Skin epidermis (tissue), 12 donors: ENCODE results near the gene SMIM31.
A peak's percentile ranks its signal among the peaks of the same experiment; 100 is the strongest.

ENCODE experiments used
- H3K27ac ChIP-seq, 21 experiments: fragments of 200-600 bp; sonication (generic) in 11 of 21; one replicate each; pipeline ENCODE4 v1.5.0; 2020; ENCODE audit warnings: mild to moderate bottlenecking in 3 of 21, inconsistent platforms in 2 of 21, moderate library complexity in 2 of 21
- H3K4me3 ChIP-seq, 7 experiments: fragments of 200-600 bp; sonication (generic) in 2 of 7; one replicate each; pipeline ENCODE4 v1.5.0; 2020; ENCODE audit warnings: inconsistent platforms in 2 of 7, mild to moderate bottlenecking in 2 of 7, moderate library complexity in 1 of 7

Gene SMIM31

DNA sequence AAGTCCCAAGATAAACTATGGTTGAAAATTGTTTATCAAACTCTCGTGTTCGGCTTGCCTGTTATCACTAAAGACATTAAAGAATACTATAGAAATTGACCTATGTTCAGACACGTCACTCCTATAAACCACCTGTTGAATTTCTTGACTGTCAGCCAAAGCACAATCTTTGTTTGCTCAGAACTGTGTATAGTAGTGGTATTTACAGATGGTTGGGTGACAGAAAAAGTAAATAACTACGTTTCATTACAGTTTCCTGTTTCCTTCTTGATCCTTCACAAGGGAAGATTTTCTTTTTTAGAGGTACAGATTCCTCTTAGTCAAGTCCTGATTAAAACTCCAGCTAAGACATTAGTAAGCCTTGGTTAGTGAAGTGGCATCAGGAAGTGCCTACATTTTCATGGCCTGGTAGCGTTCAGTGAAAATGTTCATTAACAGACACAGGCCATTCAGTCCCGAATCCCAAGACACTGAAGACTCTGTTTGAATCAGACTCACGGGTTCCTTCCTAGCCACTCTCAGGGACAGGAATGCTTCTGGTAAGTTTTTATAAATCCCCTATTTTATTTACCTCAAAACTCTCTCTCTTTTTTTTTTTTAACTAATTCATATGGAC, at the start of gene SMIM31:
TSS of gene SMIM31 (plus strand) at position 259 of the 616 bp plus-strand sequence. CDS start 16,313 bp downstream, outside the sequence.
- H3K4me3 ChIP-seq = no peak within 1 kb of the TSS
- no peak within 1 kb of the TSS for H3K27ac ChIP-seq

DNA sequence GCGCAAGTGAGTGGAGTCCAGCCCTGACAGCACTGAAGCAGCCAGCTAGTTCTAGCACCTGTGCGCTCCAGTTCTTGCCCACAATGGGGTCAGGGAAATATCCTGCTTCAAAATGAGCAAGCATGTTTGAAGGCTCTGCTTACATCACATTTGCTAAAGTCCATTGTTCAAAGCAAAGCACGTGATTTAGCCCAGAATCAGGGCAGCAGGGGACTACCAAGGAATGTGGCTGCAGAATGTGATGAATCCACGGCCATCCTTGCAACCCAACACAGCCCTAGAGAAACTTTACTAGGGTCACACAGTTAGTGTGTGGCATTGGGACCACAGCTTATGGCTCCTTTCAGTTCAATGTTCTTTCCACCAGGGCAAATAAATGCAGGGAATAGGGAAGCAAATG, 47.3 kb upstream of the SMIM31 start:
- Histone ChIP-seq H3K27ac (no peak overlapping the region), H3K4me3 (no peak overlapping the region)

DNA sequence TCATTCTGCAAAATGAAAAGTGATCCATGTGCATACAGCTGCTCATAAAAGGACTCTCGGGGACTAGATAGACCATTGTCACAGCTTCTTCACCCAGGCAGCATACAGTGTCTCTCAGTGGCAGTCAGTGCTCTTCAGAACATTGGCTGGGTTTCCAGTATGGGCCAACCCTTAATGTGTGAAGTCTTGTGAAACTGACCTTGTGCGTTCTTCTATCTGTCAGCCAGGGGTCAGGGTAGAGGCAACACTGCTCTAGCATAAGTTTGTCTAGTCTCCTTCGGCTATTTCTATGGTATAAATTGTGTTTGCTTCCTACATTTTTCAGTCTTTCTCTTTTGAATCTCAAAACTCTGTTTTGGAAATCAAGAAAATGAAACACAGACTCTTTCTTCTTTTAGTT, 37.0 kb upstream of the SMIM31 start:
- no peak overlapping the region for H3K27ac ChIP-seq

DNA sequence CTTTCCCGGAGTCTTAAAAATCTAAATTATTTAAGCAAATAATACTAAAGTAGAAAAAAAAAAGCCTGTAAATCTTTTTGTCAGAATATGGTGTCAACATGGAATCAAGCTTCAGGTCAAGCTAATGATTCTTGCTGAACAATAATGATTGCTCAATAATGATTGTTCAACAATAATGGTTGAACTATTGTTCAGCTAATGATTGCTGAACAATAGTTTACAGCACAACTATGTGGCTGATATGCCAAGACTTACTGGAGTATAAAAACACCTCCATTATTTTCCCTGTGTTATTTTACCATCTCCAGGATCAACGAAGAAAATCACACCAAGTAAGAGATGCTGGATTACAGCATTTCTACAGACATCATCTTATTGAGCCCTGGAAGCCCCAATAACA, 35.1 kb upstream of the SMIM31 start:
- no peak overlapping the region for H3K4me3 ChIP-seq
- H3K27ac ChIP-seq = no peak overlapping the region

More for the DNA sequence above, 37.0 kb upstream of the SMIM31 start:
- H3K4me3 ChIP-seq = no peak overlapping the region

DNA sequence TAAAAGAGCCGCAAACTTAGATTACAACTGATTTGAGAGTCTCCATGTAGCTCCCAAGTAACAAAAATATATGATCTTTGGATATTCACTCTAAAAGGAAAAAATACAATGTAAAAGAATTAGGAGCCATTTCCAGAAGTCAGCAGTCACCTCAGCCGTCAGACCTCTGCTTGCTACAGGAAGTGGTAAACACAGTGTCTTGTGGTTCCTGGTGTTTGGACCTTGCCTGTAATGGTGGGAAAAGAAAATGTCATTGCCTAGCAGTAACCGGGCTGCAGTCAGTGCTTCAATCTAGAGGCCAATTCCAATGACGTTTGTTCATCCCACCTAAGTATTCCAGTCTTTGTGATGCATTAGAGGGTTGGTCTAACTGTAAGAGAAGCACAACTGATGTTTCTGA, 28.9 kb upstream of the SMIM31 start:
- H3K4me3 ChIP-seq = no peak overlapping the region
- no peak overlapping the region for H3K27ac ChIP-seq

DNA sequence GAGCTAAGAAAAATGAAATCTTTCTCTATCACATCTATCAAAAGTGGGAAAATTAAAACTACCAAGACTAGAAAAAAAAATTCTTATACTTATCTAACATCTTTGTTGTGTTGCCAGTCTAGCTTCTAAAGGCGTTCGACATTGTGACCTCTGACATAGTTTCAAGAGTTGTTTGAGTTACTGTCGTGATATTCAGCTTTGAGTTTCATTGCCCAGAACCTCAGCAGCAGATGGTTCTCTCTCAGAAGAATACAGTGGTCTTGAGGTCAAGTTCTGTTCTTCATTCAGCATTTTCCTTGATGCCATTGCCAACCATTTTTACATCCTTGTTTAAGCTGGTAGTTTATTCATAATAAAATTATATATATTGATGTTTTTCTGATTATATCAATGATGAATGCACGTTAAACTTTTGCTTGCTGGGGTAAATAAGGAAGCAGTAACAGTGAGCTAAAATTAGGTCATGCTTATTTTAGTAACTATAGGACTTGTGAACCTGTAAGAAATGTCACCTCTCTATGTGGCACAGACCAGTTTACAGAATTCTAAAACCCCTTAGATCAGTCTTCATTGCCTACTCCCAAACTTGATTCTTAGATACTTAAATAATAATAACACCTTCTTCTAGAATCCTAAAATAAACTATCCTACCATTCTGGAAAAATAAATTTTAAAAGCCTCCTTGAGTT, 23.1 kb upstream of the SMIM31 start:
- no peak overlapping the region for H3K4me3 ChIP-seq
- H3K27ac ChIP-seq = no peak overlapping the region

DNA sequence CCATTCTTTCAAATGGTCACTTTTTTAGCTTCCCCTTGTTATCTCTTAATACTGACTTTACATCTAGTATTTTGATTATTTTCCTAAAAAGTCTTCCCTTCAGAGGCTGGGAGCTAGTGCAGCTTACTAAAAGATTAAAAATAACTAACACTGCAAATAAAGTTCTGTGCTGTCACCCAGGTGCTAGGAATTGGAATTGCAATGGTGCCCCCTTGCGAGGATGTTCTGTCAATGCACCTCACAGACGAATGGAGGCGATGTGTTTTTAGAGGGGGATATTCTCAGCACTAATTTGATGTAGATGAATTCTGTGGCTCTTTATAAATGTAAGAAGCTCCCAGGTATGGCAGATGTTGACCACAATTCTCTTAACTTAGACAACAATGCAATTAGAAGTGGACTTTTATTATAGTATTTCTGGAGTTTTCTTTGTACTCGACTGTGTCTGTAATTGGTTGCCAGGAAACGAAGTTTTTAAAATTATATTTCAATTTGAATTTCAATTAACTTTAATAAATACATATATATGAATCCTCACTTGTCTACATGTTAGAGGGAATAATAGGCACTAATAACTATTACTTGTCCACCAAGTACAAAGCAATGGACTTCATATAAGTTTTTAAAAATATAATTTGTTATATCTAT, 22.0 kb upstream of the SMIM31 start:
- no peak overlapping the region for H3K27ac ChIP-seq
- no peak overlapping the region for H3K4me3 ChIP-seq

DNA sequence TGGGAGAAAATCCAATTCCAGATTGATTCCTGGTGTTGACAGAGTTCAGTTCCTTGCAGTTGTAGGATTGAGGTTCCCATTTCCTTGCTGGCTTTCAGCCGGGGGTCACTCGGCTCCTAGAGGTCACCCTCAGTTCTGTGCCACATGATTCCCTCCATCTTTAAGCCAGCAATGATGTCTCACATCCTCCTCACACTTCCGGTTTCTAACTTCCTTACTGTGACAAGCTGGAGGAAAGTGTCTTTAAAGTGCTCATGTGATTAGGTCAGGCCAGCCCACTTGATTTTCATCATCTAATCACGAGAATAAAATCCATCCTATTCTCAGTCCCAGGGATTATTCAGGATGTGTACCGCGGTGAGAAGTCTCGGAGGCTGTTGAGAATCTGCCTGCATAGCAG, 19.4 kb upstream of the SMIM31 start:
- Histone ChIP-seq H3K27ac (no peak overlapping the region), H3K4me3 (no peak overlapping the region)

DNA sequence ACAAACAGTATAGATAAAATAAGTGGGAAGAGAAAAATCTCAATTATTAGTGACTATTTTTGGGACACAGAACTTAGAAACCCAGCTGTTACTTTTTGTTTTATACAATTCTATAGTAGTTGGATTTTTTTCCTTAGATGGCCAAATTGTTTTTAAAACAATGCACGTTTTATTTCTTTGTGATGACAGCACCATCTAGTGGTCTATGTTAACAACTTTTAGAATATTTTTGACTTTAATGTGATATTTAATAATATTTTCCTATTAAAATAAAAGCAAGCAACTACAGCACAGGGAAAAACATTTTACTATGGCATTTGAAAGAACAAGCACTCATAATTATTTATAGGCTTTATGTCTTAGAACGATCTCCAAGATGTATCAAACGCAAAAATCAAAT, 5.6 kb upstream of the SMIM31 start:
- Histone ChIP-seq H3K4me3 (no peak overlapping the region), H3K27ac (no peak overlapping the region)

DNA sequence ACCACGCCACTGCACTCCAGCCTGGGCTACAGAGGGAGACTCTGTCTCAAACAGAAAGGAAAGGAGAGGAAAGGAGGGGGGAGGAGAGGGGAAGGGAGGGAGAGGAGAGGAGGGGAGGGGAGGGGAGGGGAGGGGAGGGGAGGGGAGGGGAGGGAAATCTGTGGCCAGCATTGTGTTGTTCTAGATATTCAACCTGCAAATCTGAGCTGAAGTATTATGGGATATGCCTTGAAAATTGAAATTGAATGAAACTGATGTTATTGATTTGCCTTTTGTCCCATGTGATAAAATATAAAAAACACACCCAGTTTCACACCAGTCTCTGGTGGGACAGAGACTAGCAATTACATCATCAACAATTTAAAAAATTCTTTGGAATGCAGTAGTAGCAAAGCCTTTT, 1.5 kb downstream of the SMIM31 start:
- H3K27ac ChIP-seq = no peak overlapping the region
- H3K4me3 ChIP-seq = no peak overlapping the region

DNA sequence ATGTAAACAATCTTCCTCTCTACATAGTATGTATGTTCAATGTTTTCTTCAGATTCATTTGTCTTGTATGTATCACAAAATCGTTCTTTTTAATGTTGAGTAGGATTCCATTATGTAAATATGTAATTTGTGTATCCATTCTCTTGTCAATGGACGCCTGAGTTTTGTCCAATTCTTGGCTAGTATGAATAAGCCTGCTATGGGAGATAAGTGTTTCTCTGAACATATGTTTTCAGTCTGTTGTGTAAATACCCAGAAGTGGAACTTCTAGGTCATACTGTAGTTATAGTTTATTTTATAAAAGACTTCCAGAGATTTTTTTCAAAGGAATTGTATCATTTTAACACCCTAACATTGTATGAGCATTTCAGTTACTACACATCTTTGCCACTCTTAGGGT, 2.8 kb downstream of the SMIM31 start:
- H3K27ac ChIP-seq = no peak overlapping the region
- H3K4me3 ChIP-seq = no peak overlapping the region

DNA sequence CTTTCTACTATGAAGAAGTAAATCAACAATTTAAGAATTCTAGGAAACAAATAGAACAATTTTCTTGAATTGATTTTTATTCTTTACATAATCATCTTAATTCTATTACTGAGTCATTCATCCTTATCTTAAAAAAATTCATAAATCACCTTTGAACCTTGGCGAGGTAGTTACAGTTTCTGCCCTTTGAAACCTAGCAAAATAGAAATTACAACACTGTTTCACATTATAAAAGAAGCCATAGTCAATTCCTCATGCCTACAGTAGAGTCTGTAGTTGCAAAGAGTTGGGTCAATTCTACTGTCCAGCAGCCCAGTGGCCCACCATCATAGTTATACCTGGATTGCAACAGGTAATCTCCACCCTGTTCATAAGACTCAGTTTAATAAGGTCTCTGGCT, 7.3 kb downstream of the SMIM31 start:
- Histone ChIP-seq H3K4me3 (no peak overlapping the region), H3K27ac (no peak overlapping the region)

DNA sequence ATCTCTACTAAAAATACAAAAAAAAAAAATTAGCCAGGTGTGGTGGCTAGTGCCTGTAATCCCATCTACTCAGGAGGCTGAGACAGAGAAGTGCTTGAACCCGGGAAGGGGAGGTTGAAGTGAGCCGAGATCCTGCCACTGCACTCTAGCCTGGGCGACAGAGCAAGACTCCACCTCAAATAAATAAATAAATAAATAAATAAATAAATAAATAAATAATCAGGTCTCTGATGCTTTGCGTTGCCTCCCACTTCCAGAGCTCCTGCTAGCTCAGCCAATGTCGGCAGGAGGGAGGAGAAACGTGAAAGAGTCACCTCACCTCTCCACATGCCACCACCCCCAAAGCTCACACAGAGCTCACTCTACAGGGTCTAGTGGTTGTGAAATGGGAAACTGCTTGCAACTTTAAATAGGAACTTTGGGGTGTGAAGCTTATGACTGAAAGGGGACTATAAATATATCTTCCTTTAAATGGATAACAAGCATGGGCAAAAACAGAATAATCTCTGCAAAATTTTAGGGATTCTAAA, 7.9 kb downstream of the SMIM31 start:
- H3K27ac ChIP-seq = no peak overlapping the region
- no peak overlapping the region for H3K4me3 ChIP-seq

DNA sequence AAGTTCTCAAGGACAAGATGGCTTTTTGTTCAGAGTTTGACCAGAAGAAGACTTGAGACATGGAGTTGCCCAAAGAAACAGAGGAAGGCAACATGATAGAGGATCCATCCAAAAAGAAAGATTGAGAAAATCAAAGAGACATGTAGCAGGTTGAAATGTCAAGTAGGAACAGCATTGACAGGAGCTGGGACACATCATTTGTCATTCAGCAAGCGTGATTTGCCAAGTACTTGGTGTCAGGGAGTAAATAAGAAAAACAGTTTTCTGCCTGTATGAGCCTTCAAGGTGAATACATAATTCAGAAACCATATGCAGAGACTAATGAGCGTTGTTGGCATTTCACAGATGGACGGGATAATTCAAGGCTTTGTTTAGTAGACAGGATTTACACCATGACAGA, 11.2 kb downstream of the SMIM31 start:
- no peak overlapping the region for H3K27ac ChIP-seq
- H3K4me3 ChIP-seq = no peak overlapping the region

DNA sequence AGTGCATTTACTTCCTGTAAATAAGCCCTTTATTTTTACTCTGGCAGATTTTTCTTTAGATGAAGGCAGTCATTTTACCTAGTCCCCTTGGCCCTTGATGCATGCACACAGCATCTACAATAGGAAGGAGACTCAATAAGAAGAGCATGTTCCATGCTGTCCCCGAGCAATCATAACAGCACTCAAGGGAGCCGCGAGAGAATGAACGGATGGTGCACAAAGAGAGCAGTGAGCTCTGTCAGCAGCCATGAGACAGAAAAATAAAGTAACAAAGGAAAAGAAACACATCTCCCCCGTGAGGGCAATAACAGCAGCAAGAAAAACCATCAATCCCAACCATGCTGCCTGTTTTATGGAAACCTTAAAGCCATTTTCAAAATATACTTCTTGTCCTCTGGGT, 11.9 kb downstream of the SMIM31 start:
- H3K27ac ChIP-seq = no peak overlapping the region
- H3K4me3 ChIP-seq = no peak overlapping the region

DNA sequence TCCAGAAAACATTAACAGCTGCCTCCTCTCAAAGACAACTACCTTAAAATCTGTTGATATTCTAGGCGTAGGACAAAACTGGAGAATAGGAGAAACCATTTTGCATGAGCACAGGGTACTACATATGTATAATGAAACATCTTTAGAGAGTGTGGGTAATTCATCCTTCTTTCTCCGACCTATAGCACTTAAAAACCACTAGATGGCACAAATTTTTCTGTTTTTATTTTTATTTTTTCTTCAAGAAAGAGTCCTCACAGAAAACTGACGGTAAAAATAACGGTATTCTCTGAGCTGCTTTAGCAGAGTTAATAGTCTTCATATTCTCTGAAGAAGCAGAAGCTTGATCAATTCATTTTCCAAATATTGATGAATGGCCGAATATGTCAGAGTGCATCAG, 14.6 kb downstream of the SMIM31 start:
- Histone ChIP-seq H3K27ac (peak overlapping the region in 1 of 21 experiments; percentile 31), H3K4me3 (no peak overlapping the region)

DNA sequence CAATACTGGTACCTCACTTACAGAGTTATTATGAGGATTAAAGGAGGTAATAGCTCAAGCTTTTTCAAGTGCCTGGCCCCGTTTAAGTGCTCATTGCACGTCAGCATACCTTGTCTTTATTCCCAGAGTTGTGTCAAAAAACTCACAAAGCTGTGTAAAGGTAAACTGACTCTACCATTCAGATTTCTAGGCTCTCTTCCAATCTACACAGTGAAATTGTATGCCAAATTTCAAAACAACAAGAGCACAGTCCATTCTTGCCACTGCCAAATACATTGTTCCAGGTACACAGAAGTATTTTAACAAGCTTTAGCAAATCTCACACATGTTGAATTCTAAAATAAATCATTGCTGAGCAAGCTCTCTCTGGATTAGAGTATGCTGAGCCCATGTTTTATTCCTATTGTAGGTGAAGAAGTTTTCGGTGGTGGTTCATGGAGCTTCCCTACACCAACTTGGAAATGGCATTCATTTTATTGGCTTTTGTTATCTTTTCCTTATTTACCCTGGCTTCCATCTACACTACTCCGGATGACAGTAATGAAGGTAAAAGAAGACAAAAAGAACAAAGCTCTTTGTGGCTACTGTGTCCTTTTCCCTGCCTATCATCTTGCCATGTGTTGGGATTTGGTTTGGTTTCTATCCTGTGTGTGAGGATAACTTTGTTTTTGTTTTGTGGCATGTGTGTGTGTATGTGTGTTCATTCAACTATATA, 16.2 kb downstream of the SMIM31 start:
- Histone ChIP-seq H3K27ac (no peak overlapping the region), H3K4me3 (no peak overlapping the region)

DNA sequence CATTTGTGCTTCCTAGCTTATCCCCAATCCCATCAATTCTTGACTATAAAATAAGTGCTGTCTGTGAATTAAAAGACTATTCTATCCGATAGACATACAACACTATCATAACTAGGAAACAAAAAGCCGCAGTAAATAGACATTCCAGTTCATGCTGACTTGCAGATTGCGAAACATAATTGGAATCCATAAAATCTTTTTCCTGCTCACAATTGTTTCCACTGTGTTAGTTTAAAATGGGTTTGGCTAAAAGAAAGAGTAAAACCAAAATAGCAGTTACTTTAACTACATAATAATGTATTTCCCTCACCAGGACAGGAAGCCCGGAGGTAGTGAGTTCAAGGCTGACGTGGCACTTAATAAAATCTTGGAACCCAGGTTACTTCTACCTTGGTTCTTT, 17.2 kb downstream of the SMIM31 start:
- H3K4me3 ChIP-seq = no peak overlapping the region
- no peak overlapping the region for H3K27ac ChIP-seq

DNA sequence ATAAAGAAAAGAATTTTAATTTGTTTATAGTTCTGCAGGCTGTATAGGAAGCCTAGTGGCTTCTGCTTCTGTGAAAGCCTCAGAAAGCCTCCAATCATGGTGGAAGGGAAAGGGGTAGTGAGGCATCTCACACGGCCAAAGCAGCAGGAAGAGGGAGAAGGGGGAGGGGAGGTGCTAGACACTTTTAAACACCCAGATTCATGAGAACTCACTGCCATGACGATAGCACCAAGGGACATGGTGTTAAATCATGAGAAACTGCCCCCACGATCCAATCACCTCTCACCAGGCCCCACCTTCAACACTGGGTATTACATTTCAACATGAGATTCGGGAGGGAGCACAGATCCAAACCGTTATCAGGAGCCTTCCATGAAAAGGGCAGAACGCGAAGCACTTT, 18.1 kb downstream of the SMIM31 start:
- Histone ChIP-seq H3K27ac (no peak overlapping the region), H3K4me3 (no peak overlapping the region)

DNA sequence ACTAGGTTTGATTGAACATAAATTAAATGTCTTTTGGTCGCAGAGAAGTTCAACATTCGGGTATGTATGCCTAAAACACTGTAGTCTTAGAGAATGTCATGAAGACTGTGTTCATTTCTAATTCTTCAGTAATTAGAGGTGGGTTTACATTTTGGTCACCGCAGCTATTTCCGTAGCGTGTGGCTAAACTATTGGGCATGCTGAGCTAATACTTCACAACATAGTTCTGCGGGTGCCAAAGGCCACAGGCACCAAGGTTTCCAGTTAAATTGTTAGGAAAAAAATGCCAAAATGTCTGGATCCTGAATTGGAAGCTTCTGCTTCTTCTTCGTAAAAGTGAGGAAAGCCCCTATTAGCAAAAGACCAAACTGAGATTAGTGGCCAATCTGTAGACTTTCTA, 25.1 kb downstream of the SMIM31 start:
- H3K27ac ChIP-seq = peak overlapping the region in 1 of 21 experiments; percentile 20
- H3K4me3 ChIP-seq = no peak overlapping the region
